GM18519 (cell line): ENCODE data around the gene ASIC4.

Experiments used
- ATAC-seq: cut with Tn5 transposase; IDR thresholded peaks from one replicate; pipeline ENCODE4 v1.9.1; 2021; ENCODE audit warnings: mild to moderate bottlenecking, moderate library complexity; ENCODE audit not compliant: unreplicated experiment, low FRiP score

ASIC4 gene

DNA sequence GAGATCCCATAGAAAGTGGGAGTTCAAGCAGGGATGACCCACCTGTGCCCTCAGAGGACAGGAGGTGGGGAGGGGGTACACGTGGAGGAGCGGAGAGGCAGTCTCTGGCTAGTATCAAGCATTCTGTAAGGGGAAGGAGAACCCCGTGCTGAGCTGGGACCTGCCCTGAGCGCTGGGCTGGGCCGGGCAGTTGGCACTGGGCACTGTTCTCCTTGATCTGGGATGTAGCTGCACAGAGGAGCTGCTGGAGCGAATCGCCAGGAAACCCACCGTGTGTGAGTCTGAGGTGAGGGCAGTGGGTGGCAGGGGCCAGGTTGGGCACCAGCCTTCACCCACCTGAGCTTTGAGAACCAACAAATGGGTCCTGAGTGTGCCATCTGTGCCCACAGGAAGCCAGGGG, 35.4 kb upstream of the ASIC4 start:
- ATAC-seq, result no peak

DNA sequence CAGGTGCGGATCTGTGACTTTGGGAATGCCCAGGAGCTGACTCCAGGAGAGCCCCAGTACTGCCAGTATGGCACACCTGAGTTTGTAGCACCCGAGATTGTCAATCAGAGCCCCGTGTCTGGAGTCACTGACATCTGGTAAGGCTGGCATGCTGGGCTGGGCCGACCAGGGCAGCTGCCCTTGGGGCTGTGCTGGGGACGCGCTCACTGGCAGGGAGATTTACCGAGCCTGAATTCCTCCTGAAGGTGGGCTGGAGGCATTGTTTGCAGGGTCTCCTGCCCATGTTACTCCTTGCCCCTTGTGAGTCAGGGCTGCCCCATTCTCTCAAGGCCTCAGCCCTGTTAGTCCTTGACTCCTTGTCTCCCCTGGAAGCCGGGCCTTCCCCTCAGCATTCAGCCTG, 34.3 kb upstream of the ASIC4 start:
- ATAC-seq, result no peak

DNA sequence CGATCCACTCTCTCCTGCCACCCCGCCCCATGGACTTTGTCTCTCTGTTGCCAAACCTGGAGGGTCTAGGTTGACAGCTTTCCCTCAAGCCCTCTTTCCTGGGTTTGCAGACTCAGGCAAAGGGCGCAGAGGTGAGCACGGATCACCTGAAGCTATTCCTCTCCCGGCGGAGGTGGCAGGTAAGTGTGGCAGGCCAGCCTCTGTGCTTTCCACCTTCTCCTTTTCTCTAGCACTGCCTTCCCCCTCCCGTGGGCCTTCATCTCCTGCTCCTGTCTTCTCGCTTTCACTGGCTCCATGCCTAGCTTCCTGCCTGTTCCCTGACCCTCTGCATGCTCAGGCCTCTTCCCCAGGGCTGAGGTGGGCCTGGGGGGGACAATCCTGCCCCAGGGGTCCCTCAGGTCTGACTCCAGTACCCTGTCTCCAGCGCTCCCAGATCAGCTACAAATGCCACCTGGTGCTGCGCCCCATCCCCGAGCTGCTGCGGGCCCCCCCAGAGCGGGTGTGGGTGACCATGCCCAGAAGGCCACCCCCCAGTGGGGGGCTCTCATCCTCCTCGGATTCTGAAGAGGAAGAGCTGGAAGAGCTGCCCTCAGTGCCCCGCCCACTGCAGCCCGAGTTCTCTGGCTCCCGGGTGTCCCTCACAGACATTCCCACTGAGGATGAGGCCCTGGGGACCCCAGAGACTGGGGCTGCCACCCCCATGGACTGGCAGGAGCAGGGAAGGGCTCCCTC, 31.4 kb upstream of the ASIC4 start:
- no peak for ATAC-seq

DNA sequence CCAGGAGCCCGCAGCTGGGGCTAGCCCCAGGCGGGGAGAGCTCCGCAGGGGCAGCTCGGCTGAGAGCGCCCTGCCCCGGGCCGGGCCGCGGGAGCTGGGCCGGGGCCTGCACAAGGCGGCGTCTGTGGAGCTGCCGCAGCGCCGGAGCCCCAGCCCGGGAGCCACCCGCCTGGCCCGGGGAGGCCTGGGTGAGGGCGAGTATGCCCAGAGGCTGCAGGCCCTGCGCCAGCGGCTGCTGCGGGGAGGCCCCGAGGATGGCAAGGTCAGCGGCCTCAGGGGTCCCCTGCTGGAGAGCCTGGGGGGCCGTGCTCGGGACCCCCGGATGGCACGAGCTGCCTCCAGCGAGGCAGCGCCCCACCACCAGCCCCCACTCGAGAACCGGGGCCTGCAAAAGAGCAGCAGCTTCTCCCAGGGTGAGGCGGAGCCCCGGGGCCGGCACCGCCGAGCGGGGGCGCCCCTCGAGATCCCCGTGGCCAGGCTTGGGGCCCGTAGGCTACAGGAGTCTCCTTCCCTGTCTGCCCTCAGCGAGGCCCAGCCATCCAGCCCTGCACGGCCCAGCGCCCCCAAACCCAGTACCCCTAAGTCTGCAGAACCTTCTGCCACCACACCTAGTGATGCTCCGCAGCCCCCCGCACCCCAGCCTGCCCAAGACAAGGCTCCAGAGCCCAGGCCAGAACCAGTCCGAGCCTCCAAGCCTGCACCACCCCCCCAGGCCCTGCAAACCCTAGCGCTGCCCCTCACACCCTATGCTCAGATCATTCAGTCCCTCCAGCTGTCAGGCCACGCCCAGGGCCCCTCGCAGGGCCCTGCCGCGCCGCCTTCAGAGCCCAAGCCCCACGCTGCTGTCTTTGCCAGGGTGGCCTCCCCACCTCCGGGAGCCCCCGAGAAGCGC, 30.6 kb upstream of the ASIC4 start:
- no peak for ATAC-seq

DNA sequence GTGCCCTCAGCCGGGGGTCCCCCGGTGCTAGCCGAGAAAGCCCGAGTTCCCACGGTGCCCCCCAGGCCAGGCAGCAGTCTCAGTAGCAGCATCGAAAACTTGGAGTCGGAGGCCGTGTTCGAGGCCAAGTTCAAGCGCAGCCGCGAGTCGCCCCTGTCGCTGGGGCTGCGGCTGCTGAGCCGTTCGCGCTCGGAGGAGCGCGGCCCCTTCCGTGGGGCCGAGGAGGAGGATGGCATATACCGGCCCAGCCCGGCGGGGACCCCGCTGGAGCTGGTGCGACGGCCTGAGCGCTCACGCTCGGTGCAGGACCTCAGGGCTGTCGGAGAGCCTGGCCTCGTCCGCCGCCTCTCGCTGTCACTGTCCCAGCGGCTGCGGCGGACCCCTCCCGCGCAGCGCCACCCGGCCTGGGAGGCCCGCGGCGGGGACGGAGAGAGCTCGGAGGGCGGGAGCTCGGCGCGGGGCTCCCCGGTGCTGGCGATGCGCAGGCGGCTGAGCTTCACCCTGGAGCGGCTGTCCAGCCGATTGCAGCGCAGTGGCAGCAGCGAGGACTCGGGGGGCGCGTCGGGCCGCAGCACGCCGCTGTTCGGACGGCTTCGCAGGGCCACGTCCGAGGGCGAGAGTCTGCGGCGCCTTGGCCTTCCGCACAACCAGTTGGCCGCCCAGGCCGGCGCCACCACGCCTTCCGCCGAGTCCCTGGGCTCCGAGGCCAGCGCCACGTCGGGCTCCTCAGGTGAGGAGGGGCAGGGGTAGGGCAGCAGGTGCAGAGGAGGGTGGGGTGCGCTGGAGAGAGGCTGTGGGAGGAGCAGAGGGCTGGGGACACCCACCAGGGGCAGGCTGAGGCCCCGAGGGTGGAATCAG, 29.7 kb upstream of the ASIC4 start:
- ATAC-seq, result no peak

DNA sequence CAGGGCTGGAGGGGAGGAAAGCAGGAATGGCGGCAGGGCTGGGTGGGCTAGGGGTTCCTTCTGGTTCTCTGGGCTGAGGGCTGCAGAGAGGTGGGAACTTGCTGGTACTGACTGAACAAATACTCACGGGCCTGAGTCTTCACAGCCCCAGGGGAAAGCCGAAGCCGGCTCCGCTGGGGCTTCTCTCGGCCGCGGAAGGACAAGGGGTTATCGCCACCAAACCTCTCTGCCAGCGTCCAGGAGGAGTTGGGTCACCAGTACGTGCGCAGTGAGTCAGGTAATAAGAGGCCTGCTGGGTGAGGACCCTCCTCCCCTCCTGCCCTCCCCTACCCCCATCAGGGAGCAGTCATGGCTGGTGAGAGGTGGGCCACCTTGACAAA, 29.1 kb upstream of the ASIC4 start:
- no peak for ATAC-seq

DNA sequence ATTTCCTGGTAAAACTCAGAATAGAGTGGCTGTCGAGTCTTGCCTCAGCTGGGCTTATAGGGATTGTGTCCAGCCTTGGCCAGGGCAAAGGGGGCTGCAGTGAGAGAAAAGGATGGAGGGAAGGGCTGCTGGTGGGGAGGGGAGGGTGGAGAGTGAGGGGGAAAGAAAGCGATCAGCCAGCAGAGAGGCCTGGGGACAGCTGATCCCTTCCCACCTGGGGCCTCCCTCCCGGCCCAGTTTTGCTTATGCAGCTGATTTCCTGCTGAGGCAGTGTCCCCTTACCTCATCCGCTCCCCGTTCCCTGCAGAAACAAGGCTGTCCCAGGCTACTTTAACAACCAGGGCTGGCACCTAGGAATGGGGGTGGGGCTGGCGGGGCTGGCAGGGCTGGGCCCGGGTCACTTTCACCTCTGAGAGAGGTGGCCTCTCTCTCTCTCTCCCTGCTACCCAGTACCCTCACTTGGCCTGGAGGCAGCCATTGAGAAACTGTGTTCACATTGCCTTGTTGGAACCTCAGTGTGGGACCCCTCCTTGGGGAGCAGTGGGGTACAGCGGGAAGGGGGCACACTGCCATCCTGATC, 27.8 kb upstream of the ASIC4 start:
- ATAC-seq, result no peak

DNA sequence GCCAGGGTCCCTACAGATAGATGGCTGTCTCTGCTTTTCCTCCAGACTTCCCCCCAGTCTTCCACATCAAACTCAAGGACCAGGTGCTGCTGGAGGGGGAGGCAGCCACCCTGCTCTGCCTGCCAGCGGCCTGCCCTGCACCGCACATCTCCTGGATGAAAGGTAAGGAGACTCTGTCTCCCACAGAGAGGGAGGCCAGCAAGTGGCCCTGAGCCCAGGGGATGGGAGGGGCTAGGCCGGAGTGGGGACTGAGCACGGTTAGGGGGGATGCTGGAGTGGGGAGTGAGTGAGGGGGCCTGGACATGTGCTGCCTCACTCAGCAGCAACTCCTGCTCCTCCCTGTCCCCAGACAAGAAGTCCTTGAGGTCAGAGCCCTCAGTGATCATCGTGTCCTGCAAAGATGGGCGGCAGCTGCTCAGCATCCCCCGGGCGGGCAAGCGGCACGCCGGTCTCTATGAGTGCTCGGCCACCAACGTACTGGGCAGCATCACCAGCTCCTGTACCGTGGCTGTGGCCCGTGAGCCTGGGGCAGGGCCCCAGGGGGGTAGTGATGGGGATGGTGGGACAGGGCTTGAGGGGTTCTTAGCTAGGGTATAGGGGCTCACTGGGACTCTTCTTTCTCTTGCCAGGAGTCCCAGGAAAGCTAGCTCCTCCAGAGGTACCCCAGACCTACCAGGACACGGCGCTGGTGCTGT, 26.0 kb upstream of the ASIC4 start:
- no peak for ATAC-seq

DNA sequence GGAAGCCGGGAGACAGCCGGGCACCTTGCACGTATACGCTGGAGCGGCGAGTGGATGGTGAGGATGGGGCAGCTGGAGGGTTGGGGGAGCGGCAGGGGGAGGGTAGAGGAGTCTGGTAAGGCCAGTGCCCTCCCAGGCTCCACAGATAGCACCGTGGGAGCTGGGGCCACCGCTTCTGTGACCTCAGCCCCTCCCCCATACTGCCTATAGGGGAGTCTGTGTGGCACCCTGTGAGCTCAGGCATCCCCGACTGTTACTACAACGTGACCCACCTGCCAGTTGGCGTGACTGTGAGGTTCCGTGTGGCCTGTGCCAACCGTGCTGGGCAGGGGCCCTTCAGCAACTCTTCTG, 25.5 kb upstream of the ASIC4 start:
- no peak for ATAC-seq

DNA sequence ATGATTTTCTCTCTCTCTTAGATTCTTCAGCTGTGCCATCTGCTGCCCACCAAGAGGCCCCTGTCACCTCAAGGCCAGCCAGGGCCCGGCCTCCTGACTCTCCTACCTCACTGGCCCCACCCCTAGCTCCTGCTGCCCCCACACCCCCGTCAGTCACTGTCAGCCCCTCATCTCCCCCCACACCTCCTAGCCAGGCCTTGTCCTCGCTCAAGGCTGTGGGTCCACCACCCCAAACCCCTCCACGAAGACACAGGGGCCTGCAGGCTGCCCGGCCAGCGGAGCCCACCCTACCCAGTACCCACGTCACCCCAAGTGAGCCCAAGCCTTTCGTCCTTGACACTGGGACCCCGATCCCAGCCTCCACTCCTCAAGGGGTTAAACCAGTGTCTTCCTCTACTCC, 25.0 kb upstream of the ASIC4 start:
- ATAC-seq, result no peak

DNA sequence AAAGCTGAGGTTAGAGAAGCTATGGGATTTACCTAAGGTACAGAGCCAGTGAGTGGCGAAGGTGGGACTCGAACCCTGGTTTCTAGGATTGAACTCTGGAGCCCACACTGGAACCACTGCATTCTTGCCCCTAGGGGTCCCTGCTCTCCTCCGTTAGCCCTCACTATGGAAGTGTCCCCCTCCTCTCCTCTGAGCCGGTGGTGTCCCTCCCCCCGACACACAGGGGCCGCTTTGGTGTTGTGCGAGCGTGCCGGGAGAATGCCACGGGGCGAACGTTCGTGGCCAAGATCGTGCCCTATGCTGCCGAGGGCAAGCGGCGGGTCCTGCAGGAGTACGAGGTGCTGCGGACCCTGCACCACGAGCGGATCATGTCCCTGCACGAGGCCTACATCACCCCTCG, 24.1 kb upstream of the ASIC4 start:
- no peak for ATAC-seq

DNA sequence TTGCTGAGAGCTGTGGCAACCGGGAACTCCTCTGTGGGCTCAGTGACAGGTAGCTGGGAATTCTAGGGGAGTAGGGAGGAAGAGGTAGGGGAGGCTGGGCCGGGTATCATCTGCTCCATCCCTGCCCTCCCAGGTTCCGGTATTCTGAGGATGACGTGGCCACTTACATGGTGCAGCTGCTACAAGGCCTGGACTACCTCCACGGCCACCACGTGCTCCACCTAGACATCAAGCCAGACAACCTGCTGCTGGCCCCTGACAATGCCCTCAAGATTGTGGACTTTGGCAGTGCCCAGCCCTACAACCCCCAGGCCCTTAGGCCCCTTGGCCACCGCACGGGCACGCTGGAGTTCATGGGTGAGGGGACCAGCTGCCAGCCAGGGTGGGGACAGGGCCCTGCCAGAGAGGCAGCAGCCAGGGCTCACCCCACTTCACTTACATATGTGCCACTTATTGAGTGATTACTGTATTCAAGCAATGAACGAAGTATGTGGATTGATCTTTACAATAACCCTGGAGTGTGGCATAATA, 23.6 kb upstream of the ASIC4 start:
- no peak for ATAC-seq

DNA sequence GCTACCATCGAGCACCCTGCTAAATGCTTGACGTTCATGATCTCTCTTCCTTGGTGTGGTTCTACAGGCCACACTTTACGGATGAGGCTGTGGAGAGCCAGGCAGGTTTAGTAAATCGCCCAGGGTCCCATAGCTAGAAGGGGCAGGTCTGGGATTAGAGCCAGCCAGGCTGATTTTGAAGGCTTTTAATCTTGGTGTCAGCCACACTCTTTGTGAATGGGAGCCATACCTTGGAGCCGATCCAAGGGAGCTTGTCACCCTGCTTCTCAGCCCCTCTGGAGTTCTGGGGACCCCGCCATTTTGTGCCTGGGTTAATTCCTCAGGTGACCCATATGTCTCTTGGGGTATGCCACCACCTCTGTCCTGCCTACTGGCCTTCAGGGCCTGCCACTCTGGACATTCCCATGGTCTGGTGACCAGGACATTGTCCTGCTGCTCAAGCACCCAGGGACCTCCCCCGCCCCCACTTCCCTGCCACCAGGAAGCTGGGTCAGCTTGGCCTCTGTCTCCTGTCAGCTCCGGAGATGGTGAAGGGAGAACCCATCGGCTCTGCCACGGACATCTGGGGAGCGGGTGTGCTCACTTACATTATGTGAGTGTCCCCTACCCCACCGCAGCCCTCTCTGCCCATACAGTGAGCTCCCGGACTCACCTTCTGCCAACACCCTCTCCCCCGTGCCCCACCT, 22.9 kb upstream of the ASIC4 start:
- no peak for ATAC-seq

DNA sequence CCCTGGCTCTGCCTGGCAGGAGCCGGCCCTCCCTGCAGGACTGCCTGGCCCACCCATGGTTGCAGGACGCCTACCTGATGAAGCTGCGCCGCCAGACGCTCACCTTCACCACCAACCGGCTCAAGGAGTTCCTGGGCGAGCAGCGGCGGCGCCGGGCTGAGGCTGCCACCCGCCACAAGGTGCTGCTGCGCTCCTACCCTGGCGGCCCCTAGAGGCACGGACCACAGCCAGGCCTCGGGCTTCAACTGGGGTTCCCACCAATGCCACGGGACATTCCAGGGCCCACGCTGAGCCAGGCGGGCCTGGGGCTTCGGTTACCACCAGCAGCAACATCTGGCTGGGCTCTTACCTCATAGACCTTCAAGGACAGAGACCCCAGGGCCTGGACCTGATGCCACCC, 21.7 kb upstream of the ASIC4 start:
- ATAC-seq, result no peak

DNA sequence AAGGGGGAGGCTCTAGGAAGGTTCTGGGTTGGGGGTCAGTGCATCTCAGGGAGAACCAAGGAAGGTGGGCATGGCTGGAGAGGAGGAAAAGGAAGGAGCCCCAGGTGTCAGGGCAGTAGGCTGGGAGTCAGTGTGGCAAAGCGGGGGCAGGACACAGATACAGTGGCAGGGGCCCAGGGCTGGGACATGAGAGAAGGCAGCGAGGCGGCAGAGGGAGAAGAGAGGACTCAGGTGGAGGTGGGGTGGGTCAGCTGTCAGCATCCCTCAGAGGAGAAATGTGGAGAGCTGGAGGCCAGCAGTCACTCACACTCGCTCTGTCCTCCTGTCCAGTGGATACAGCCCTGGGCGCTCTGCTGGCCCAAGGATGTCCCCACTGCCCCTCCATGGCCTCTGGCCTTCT, 21.2 kb upstream of the ASIC4 start:
- ATAC-seq, result no peak

DNA sequence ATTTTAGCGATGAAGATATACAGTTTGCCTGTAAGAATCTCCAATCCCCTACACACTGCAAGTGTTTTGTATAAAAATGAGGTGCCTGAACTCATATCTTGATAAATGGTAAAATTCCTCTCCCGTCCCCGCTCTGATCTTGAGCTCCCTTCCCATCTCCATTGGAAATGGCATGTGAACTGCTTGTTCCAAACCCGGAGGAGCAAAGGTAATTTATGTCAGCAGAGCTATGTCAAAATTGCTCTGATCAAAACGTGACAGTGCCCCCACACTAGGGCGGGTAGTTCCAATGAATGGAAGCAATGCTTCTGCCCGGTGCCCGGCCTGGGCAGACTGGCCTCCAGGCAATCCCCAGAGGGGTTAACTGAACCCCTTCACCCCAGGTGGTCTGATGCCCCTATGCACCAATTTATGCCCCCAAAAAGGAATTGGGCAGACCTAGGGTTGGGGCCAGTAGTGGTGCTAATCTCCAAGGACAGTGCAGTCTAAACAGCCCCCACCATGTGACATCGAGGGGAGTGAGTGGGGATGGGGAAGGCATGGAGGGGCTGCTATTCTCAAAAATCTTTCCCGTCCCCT, 19.2 kb upstream of the ASIC4 start:
- ATAC-seq, result no peak

DNA sequence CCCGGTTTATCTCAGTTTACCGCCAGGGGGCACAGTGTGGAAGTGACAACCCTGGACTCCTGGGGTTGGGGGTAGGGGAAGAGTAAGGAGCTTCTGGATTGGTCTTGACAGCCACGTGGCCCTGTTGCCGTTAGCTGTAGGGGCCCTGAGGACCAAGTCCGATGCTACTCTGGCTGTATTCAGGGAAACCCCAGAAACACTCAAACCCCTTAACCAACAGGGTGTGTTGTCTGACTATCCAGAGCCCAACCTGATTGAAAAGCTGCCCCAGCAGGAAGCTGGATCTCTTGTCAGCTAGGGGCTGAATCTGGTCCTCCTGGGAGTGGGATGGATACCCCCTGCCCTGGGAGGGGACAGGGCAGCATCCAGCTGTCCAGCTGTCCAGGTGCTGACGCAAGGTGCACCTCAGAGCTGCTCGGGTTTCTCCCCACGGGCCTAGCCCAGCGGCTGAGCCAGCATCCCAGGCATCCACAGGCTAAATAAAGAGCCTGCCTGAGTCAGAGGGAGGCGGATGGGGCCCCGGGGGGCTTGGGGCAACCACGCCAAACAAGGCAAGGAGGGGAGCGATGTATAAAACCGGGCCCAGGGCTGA, 18.7 kb upstream of the ASIC4 start:
- peak; percentile 25 for ATAC-seq

DNA sequence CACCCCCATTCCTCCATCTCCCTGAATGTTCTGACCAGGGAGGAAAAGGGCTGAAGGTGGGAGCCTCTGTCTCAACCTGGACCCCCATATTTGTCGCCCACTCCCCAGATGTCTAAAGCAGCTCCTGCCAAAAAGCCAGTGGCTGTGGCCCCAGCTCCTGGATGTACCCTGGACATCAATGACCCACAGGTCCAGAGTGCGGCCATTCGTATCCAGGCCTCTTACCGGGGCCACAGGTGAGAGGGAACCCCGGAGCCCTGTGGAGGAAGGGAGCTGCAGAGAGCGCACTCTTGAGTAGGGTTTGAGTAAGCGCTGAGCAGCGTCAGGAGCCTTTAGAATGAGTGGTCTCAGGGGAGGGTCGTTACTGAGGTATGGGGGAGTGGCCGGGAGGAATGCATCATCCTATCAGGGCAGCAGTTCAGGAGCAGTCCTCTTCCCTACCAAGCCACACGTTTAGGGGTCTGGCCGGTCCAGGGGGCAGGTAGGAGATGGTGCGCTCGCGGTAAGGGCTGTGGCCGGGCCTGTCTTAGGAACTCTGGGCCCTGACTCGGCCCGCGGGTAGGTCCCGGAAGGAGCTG, 17.9 kb upstream of the ASIC4 start:
- no peak for ATAC-seq
